Right lobe of liver (tissue), 4 donors: Measurements from ENCODE around the gene TMEM248.

Experiments
- POLR2A ChIP-seq: fragments of 450-650 bp; IDR thresholded peaks from one replicate; pipeline ENCODE4 v1.6.1; 2017; ENCODE audit warnings: antibody characterized with exemption, mild to moderate bottlenecking
- TF ChIP-seq, protein P1 (sequence below), 4 donors: fragments of 200-600 bp in 3 of 4; fragments of 450-650 bp in 1 of 4; IDR thresholded peaks; one replicate each; pipeline versions ENCODE4 v1.5.1 to v1.8.0; 2016 to 2022; ENCODE audit warnings: antibody characterized with exemption in 4 of 4, mild to moderate bottlenecking in 2 of 4
- donor health status: DM: no; HTN: no; CAD: no.
- donor health status: DM: no; HTN: no; CAD: no.
- donor health status: DM: no; HTN: yes; CAD: no.

DNA sequence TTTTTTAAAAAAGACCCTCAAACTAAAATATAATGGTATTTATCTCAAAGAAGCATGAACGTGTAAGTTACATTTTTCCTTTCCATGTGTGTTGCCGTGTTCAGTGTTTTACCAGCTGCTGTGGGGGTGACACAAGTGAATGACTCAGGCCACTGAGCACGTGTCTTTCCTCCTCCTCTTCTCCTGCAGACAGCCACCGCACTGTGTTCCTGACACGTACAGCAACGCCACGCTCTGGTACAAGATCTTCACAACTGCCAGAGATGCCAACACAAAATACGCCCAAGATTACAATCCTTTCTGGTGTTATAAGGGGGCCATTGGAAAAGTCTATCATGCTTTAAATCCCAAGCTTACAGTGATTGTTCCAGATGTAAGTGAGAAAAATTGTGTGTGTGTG, 29.7 kb downstream of the TMEM248 start:
- TF ChIP-seq, protein P1, sequence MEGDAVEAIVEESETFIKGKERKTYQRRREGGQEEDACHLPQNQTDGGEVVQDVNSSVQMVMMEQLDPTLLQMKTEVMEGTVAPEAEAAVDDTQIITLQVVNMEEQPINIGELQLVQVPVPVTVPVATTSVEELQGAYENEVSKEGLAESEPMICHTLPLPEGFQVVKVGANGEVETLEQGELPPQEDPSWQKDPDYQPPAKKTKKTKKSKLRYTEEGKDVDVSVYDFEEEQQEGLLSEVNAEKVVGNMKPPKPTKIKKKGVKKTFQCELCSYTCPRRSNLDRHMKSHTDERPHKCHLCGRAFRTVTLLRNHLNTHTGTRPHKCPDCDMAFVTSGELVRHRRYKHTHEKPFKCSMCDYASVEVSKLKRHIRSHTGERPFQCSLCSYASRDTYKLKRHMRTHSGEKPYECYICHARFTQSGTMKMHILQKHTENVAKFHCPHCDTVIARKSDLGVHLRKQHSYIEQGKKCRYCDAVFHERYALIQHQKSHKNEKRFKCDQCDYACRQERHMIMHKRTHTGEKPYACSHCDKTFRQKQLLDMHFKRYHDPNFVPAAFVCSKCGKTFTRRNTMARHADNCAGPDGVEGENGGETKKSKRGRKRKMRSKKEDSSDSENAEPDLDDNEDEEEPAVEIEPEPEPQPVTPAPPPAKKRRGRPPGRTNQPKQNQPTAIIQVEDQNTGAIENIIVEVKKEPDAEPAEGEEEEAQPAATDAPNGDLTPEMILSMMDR (IDR thresholded peaks at IDR 0.05) = no peak
- no peak for TF ChIP-seq POLR2A
